Left ventricle myocardium inferior (tissue), 1 donor: ENCODE measurements around the gene TMEM187. TPM values are rescaled to one million over a fixed set of nuclear protein-coding genes. Genes with fewer than 3 reads are reported as not detected.
A peak's percentile ranks its signal among the peaks of the same experiment; 100 is the strongest.

Source experiments
- DNase-seq: peaks from one replicate; pipeline ENCODE4 v3.0.0-alpha.2; 2020
- H3K27ac ChIP-seq: fragments of 200-600 bp; replicated peaks from 2 replicates; pipeline ENCODE4 v1.8.0; 2021
- H3K27me3 ChIP-seq: fragments of 200-600 bp; 2 replicates; pipeline ENCODE4 v1.8.0; 2021; ENCODE audit warnings: low read depth
- H3K36me3 ChIP-seq: fragments of 200-600 bp; 2 replicates; pipeline ENCODE4 v1.8.0; 2021
- H3K4me1 ChIP-seq: fragments of 200-600 bp; 2 replicates; pipeline ENCODE4 v1.8.0; 2021
- H3K4me3 ChIP-seq: fragments of 200-600 bp; 2 replicates; pipeline ENCODE4 v1.8.0; 2021; ENCODE audit warnings: mild to moderate bottlenecking, moderate library complexity
- H3K9me3 ChIP-seq: fragments of 200-600 bp; replicated peaks from 2 replicates; pipeline ENCODE4 v1.8.0; 2021
- intact Hi-C: fragments of 100-400 bp; cut with micrococcal nuclease; formaldehyde crosslinking; loops from one replicate; pipeline ENCODE4 v1.11.0; 2022
- total RNA-seq: library from RNA; stranded (reverse); fragmentation: NEBNext Ultra II Directional; extraction: Animal tissue kit (Norgen Biotek cat#: 25700); gene quantifications from one replicate; pipeline ENCODE4 v1.2.1, GENCODE V29; 2021
- TF ChIP-seq, protein P1 (sequence below): fragments of 200-600 bp; IDR thresholded peaks from 2 replicates; pipeline ENCODE4 v1.8.0; 2021; ENCODE audit warnings: antibody characterized with exemption, mild to moderate bottlenecking, borderline replicate concordance
- donor health status: DM: no; HTN: yes; CAD: no; lungs with severe emphysema.

Gene TMEM187
- total RNA-seq, 1 donor from 2014 or later = 6.4 TPM

GRCh38 chrX:154013001-154013421 is 40.5 kb downstream of the TMEM187 start:
- Histone ChIP-seq H3K27ac (no peak overlapping the region), H3K4me1 (peaks cover 7% of the 10 kb centered on the region), H3K4me3 (no peak overlapping the region), H3K9me3 (no peaks in the 10 kb centered on the region), H3K27me3 (no peaks in the 10 kb centered on the region), H3K36me3 (peaks cover 10% of the 10 kb centered on the region)
- intact Hi-C loops = loop anchor here (5.0 kb wide), 1 partner anchor 39 kb away; no protein-coding TSS in a partner anchor
- TF ChIP-seq, protein P1, sequence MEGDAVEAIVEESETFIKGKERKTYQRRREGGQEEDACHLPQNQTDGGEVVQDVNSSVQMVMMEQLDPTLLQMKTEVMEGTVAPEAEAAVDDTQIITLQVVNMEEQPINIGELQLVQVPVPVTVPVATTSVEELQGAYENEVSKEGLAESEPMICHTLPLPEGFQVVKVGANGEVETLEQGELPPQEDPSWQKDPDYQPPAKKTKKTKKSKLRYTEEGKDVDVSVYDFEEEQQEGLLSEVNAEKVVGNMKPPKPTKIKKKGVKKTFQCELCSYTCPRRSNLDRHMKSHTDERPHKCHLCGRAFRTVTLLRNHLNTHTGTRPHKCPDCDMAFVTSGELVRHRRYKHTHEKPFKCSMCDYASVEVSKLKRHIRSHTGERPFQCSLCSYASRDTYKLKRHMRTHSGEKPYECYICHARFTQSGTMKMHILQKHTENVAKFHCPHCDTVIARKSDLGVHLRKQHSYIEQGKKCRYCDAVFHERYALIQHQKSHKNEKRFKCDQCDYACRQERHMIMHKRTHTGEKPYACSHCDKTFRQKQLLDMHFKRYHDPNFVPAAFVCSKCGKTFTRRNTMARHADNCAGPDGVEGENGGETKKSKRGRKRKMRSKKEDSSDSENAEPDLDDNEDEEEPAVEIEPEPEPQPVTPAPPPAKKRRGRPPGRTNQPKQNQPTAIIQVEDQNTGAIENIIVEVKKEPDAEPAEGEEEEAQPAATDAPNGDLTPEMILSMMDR = no peak
- no peak for DNase-seq

DNA sequence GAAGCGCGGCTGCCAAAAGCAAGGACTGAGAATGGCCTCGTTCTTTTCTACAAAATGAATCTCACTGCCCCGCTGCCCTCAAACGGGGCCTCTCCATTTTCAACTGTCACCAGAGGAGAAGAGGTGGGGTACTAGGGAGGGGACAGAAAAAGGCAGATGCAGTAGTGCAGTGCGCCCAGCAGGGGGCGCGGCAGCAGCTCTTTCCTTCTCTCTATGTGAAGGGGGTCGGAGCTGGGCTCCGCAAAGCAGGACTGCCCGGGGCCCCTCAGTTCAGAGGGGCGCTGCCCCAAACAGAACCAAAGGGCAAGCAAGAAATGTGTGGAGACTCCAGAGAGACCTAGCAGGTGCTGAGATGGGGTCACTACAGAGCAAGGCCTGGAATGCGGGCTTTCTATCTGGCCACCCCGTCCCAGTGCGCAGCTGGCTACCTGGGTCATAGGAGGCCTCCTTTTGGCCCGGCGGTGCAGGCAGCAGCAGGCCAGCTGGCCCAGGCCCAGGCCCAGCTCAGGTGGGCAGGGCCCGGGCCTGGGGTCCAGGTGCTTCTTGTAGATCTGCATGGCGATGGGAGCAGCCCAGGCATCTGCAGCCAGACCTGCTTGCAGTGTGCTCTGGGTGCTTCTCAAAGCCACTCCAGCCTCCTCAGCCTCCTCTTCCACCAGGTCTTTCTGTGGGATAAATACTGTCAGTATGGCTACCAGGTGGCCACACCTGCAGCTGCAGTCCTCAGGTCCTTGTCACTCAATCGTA is 41.2 kb downstream of the TMEM187 start:
- Histone ChIP-seq H3K4me1 (peaks cover 15% of the 10 kb centered on the region), H3K9me3 (no peaks in the 10 kb centered on the region), H3K36me3 (peaks cover 10% of the 10 kb centered on the region), H3K27ac (no peak overlapping the region), H3K4me3 (no peak overlapping the region), H3K27me3 (no peaks in the 10 kb centered on the region)
- intact Hi-C loops = loop anchor here (5.0 kb wide), 1 partner anchor 39 kb away; no protein-coding TSS in a partner anchor
- TF ChIP-seq, protein P1 = peak; percentile 85
- no peak for DNase-seq

DNA sequence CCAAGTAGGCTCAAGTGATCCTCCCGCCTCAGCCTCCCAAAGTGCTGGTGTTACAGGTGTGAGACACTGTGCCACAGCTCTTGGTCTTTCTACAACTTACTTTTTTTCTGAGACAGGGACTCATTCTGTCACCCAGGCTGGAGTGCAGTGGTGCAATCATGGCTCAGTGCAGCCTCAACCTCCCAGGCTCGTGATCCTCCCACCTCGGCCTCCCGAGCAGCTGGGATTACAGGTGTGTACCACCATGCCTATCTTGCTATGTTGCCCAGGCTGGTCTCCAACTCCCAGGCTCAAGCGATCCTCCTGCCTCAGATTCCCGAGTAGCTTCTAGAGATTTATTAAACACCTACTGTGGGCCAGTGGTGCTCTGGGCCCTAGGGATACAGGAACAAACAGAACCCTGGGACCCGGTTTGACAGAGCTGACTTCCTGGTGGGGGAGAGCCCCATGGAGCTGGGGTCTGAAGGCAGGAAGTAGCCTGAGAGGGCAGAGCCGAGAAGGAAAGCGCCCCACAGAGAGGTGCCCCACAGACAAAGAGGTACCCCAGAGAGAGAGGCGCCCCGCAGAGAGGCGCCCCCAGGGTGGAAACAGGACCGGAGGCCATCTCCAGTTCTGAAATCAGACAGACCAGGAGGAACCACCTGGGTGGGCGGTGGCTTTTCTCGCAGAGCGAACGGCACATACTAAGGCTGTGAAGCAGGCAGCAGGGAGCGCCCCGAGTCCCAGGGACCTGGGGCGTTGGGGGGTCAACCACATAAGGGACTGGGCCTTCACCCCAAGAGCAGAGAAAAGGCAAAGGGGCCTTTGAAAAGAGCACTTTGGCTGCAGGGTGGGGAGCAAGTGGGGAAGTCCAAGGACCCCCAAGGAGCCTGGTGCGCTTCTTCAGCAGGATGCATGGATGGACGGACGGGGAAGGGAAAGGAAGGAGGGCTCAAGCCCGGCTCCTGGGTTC is 42.2 kb downstream of the TMEM187 start:
- no peaks in the 10 kb centered on the region for H3K27me3 ChIP-seq
- no peak overlapping the region for H3K27ac ChIP-seq
- peaks cover 22% of the 10 kb centered on the region for H3K4me1 ChIP-seq
- DNase-seq = no peak
- intact Hi-C loops = loop anchor here (5.0 kb wide), 1 partner anchor 38 kb away; no protein-coding TSS in a partner anchor
- peaks cover 10% of the 10 kb centered on the region for H3K36me3 ChIP-seq
- TF ChIP-seq, protein P1 = no peak
- no peak overlapping the region for H3K4me3 ChIP-seq
- H3K9me3 ChIP-seq = no peaks in the 10 kb centered on the region

GRCh38 chrX:154015581-154016264 is 43.2 kb downstream of the TMEM187 start:
- Histone ChIP-seq H3K27me3 (no peaks in the 10 kb centered on the region), H3K36me3 (peaks cover 10% of the 10 kb centered on the region), H3K27ac (no peak overlapping the region), H3K4me1 (peaks cover 29% of the 10 kb centered on the region), H3K4me3 (no peak overlapping the region), H3K9me3 (no peaks in the 10 kb centered on the region)
- TF ChIP-seq, protein P1 = no peak
- intact Hi-C loops = no loop called here
- DNase-seq = no peak
